Amniotic epithelial cell (primary cell): Measurements from ENCODE around the gene NAP1L1.

Experiments
- DNase-seq: peaks from one replicate; pipeline ENCODE4 v3.0.0-alpha.2; 2010; ENCODE audit warnings: low read depth

Gene NAP1L1

GRCh38 chr12:76083904-76084862 is at the start of gene NAP1L1:
TSS of gene NAP1L1 (minus strand) at chr12:76084685. CDS start at chr12:76074219, 10,466 bp downstream.
- DNase-seq, result peak; percentile 97

- no peak for DNase-seq
These were observed 43.1 kb upstream of the NAP1L1 start for GRCh38 chr12:76127588-76127987.

GRCh38 chr12:76124456-76124855 is 40.0 kb upstream of the NAP1L1 start:
- DNase-seq, result no peak

GRCh38 chr12:76123259-76124212 is 39.1 kb upstream of the NAP1L1 start:
- DNase-seq, result peak; percentile 21

- DNase-seq, result no peak
These were observed 35.4 kb upstream of the NAP1L1 start for GRCh38 chr12:76119887-76120286.

GRCh38 chr12:76117751-76118150 is 33.3 kb upstream of the NAP1L1 start:
- DNase-seq, result no peak

- no peak for DNase-seq
These were observed 32.7 kb upstream of the NAP1L1 start for GRCh38 chr12:76117067-76117691.

- DNase-seq, result no peak
These were observed 29.6 kb upstream of the NAP1L1 start for GRCh38 chr12:76113800-76114757.

GRCh38 chr12:76111209-76111749 is 26.8 kb upstream of the NAP1L1 start:
- no peak for DNase-seq

- peak; percentile 48 for DNase-seq
These were observed 25.4 kb upstream of the NAP1L1 start for GRCh38 chr12:76109879-76110278.

GRCh38 chr12:76108356-76108755 is 23.9 kb upstream of the NAP1L1 start:
- no peak for DNase-seq

GRCh38 chr12:76106631-76107030 is 22.1 kb upstream of the NAP1L1 start:
- peak; percentile 57 for DNase-seq

GRCh38 chr12:76103958-76104357 is 19.5 kb upstream of the NAP1L1 start:
- no peak for DNase-seq

- no peak for DNase-seq
These were observed 17.4 kb upstream of the NAP1L1 start for GRCh38 chr12:76101739-76102385.

GRCh38 chr12:76096079-76096646 is 11.7 kb upstream of the NAP1L1 start:
- no peak for DNase-seq

GRCh38 chr12:76094754-76095153 is 10.3 kb upstream of the NAP1L1 start:
- DNase-seq, result no peak

GRCh38 chr12:76091246-76091754 is 6.8 kb upstream of the NAP1L1 start:
- DNase-seq, result no peak

- DNase-seq, result peak; percentile 67
These were observed 1.0 kb upstream of the NAP1L1 start for GRCh38 chr12:76085520-76085868.

GRCh38 chr12:76084863-76085519 is 506 bp upstream of the NAP1L1 start:
- DNase-seq, result no peak
